Neural cell (in vitro differentiated cells): ENCODE results near the gene CYP3A7.

ENCODE experiments used
- EZH2 ChIP-seq: fragments of 200-600, 300-800 bp; shearing (Covaris generic), sonication (generic); IDR thresholded peaks from 2 replicates; pipeline ENCODE4 v1.6.1; 2014; ENCODE audit warnings: antibody characterized with exemption, low read length, borderline replicate concordance, mild to moderate bottlenecking; ENCODE audit not compliant: insufficient read depth, poor library complexity, severe bottlenecking
- MXI1 ChIP-seq: fragments of 450-650 bp; conservative IDR thresholded peaks from 2 replicates; pipeline ENCODE4 v1.6.1; 2014; ENCODE audit warnings: antibody characterized with exemption, mild to moderate bottlenecking; ENCODE audit not compliant: poor library complexity, severe bottlenecking
- POLR2AphosphoS5 ChIP-seq: IDR thresholded peaks from 2 replicates; pipeline ENCODE4 v1.6.1; 2012
- RAD21 ChIP-seq: fragments of 450-650 bp; conservative IDR thresholded peaks from 2 replicates; pipeline ENCODE4 v1.6.1; 2014; ENCODE audit warnings: antibody characterized with exemption, mild to moderate bottlenecking, moderate library complexity
- TAF1 ChIP-seq: IDR thresholded peaks from 2 replicates; pipeline ENCODE4 v1.6.1; 2012; ENCODE audit warnings: low read depth
- TF ChIP-seq, protein P1 (sequence below): IDR thresholded peaks from 2 replicates; pipeline ENCODE4 v1.6.1; 2012; ENCODE audit warnings: borderline replicate concordance
- TF ChIP-seq, protein P2 (sequence below): fragments of 450-650 bp; IDR thresholded peaks from 2 replicates; pipeline ENCODE4 v1.5.1; 2014; ENCODE audit warnings: antibody characterized with exemption, mild to moderate bottlenecking, moderate library complexity; ENCODE audit not compliant: poor library complexity, severe bottlenecking

DNA sequence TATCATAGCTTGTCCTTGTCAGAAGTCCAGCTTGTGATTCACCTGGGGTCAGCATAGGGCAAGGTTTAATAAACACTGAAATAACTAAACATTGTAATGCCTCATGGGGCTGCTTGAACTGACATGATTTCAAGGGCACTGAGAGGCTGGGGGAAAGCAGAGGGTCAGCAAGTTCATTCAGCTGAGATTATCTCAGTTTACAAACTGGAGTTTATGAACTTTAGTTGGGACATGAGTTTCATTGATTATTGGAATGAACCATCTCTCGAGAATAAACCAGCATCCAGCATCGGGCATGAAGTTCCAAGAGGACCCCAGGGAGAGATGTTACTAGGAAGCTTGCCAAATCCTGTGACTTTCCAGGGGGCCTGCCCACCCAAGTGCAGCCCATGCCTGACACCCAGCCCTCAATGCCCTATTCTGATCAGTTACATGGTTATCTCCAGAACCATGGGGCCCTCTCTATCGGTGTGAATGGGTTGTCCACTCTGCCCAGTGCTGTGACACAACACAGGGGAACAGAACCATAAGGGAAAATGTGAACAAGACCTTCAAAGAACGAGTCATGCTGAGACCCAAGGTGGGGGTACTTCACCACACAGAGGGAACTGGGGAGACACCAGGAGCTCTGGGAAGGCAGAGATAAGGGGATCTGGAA lies 7.9 kb upstream of the CYP3A7 start:
- TF ChIP-seq TAF1 = no peak
- TF ChIP-seq, protein P1, sequence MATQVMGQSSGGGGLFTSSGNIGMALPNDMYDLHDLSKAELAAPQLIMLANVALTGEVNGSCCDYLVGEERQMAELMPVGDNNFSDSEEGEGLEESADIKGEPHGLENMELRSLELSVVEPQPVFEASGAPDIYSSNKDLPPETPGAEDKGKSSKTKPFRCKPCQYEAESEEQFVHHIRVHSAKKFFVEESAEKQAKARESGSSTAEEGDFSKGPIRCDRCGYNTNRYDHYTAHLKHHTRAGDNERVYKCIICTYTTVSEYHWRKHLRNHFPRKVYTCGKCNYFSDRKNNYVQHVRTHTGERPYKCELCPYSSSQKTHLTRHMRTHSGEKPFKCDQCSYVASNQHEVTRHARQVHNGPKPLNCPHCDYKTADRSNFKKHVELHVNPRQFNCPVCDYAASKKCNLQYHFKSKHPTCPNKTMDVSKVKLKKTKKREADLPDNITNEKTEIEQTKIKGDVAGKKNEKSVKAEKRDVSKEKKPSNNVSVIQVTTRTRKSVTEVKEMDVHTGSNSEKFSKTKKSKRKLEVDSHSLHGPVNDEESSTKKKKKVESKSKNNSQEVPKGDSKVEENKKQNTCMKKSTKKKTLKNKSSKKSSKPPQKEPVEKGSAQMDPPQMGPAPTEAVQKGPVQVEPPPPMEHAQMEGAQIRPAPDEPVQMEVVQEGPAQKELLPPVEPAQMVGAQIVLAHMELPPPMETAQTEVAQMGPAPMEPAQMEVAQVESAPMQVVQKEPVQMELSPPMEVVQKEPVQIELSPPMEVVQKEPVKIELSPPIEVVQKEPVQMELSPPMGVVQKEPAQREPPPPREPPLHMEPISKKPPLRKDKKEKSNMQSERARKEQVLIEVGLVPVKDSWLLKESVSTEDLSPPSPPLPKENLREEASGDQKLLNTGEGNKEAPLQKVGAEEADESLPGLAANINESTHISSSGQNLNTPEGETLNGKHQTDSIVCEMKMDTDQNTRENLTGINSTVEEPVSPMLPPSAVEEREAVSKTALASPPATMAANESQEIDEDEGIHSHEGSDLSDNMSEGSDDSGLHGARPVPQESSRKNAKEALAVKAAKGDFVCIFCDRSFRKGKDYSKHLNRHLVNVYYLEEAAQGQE = no peak
- no peak for TF ChIP-seq MXI1
- TF ChIP-seq, protein P2, sequence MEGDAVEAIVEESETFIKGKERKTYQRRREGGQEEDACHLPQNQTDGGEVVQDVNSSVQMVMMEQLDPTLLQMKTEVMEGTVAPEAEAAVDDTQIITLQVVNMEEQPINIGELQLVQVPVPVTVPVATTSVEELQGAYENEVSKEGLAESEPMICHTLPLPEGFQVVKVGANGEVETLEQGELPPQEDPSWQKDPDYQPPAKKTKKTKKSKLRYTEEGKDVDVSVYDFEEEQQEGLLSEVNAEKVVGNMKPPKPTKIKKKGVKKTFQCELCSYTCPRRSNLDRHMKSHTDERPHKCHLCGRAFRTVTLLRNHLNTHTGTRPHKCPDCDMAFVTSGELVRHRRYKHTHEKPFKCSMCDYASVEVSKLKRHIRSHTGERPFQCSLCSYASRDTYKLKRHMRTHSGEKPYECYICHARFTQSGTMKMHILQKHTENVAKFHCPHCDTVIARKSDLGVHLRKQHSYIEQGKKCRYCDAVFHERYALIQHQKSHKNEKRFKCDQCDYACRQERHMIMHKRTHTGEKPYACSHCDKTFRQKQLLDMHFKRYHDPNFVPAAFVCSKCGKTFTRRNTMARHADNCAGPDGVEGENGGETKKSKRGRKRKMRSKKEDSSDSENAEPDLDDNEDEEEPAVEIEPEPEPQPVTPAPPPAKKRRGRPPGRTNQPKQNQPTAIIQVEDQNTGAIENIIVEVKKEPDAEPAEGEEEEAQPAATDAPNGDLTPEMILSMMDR = no peak
- no peak for TF ChIP-seq POLR2AphosphoS5
- no peak for TF ChIP-seq RAD21
- TF ChIP-seq EZH2 = no peak
